ENCODE data around the gene SPAG5. TPM values are rescaled to one million over a fixed set of nuclear protein-coding genes. Genes with fewer than 3 reads are reported as not detected.

The SPAG5 gene
- total and polyA plus RNA-seq, 10 of the 15 experiments (the other 5 are each of a cell fraction or from before 2014, with no cell fraction given): 73.5 to 171 (median 106) TPM

- no peak for TF ChIP-seq IRF5 (IDR thresholded peaks at IDR 0.05; ENCODE audit: borderline replicate concordance)
- no peak for TF ChIP-seq TCF7 (IDR thresholded peaks at IDR 0.05; ENCODE audit: borderline replicate concordance)
- no peak for TF ChIP-seq GATAD2B (conservative IDR thresholded peaks at IDR 0.05; ENCODE audit: low read depth)
Measured at GRCh38 chr17:28544402-28545140, 54.3 kb downstream of the SPAG5 start (continued).

- no peak overlapping the region for H3K9ac ChIP-seq (ENCODE audit: control insufficient read depth, insufficient read depth, low read length)
- intact Hi-C loops (cut with micrococcal nuclease; ENCODE audit: unreplicated experiment) (loop anchor here (5.0 to 10.0 kb wide), 3 partner anchors 97 to 167 kb away; partner anchors contain the start of genes SARM1 and VTN), in situ Hi-C loops (cut with MboI) (loop anchor here (10.0 kb wide), 1 partner anchor 167 kb away; the partner anchor contains the start of genes SARM1 and VTN)
- H3K27me3 ChIP-seq (replicated peaks in 1 of 2; ENCODE audit: control insufficient read depth in 2 of 2, insufficient read depth in 2 of 2, low read length in 1 of 2): no peaks in the 10 kb centered on the region
- no peak overlapping the region for H2AFZ ChIP-seq (ENCODE audit: control insufficient read depth, low read depth, low read length)
- H3K79me2 ChIP-seq (ENCODE audit: control insufficient read depth, insufficient read depth, low read length): no peaks in the 10 kb centered on the region
- no peak overlapping the region for H3K4me3 ChIP-seq
- H3K4me2 ChIP-seq (ENCODE audit: control insufficient read depth, insufficient read depth): no peak overlapping the region
- ChIA-PET RAD21 (ENCODE audit: unreplicated experiment) (interaction anchor here (0.7 to 2.0 kb wide), 5 partner anchors 40 to 1120 kb away, joined by 3 to 26 read pairs (median 4); no protein-coding TSS in a partner anchor), SMC1A (ENCODE audit: uncharacterized antibody, unreplicated experiment) (interaction anchor here (0.8 to 2.6 kb wide), 7 partner anchors 10 to 723 kb away, joined by 6 to 32 read pairs (median 10); no protein-coding TSS in a partner anchor), CTCF (interaction anchor here (0.6 to 13.9 kb wide), 14 partner anchors 8 to 1292 kb away, joined by 3 to 316 read pairs (median 4); no protein-coding TSS in a partner anchor), POLR2A (interaction anchor here (0.6 to 1.0 kb wide), 2 partner anchors 47 to 370 kb away, joined by 3 to 10 read pairs; no protein-coding TSS in a partner anchor)
- no peak for FAIRE-seq
- H3K9me3 ChIP-seq (replicated peaks; ENCODE audit: control insufficient read depth, insufficient read depth, low read length): no peaks in the 10 kb centered on the region
- no TSS peak for BruUV-seq (replicated peaks)
- ATAC-seq: no peak
- no peaks in the 10 kb centered on the region; the same call in 1 of the 2 replicates for H3K4me1 ChIP-seq (ENCODE audit: control insufficient read depth, insufficient read depth, low read length)
- no peaks in the 10 kb centered on the region for H3K36me3 ChIP-seq (ENCODE audit: control insufficient read depth in 2 of 2, insufficient read depth in 2 of 2, low read length in 1 of 2)
- no peak for DNase-seq (ENCODE audit: low read depth, low spot score)
- no peak overlapping the region for H3K27ac ChIP-seq (ENCODE audit: control insufficient read depth, insufficient read depth)
- 96% methylated on average over 4 of the region's 4 CpGs for WGBS (ENCODE audit: insufficient coverage, insufficient replicate concordance, low lambda C conversion rate, missing lambda C conversion rate)
- no peaks in the 10 kb centered on the region for H4K20me1 ChIP-seq (ENCODE audit: control insufficient read depth, insufficient read depth)
- TF ChIP-seq SP1 (IDR thresholded peaks at IDR 0.05; ENCODE audit: low read depth, low read length): no peak
- no peak for TF ChIP-seq NFYB (IDR thresholded peaks at IDR 0.05; ENCODE audit: insufficient read depth, low read depth, low read length)
- no peak for TF ChIP-seq TCF12 (IDR thresholded peaks at IDR 0.05; ENCODE audit: low read depth, low read length)
- no peak for TF ChIP-seq CREB1 (IDR thresholded peaks at IDR 0.05; ENCODE audit: low read depth)
- no peak for TF ChIP-seq CEBPZ (IDR thresholded peaks at IDR 0.05; ENCODE audit: low read depth, low read length)
- TF ChIP-seq KLF5 (IDR thresholded peaks at IDR 0.05; ENCODE audit: partially characterized antibody): no peak
- TF ChIP-seq ESRRA (IDR thresholded peaks at IDR 0.05; ENCODE audit: low read length): no peak
- no peak for TF ChIP-seq GATAD2B (conservative IDR thresholded peaks at IDR 0.05; ENCODE audit: low read depth)
- no peak for TF ChIP-seq EZH2 (IDR thresholded peaks at IDR 0.05; ENCODE audit: borderline replicate concordance, control insufficient read depth, low read depth, low read length)
- TF ChIP-seq ETV6 (conservative IDR thresholded peaks at IDR 0.05 in 1 of 2, IDR thresholded peaks at IDR 0.05 in 1 of 2; ENCODE audit: borderline replicate concordance in 1 of 2, low read depth in 1 of 2): no peak
- TF ChIP-seq RAD21 (IDR thresholded peaks at IDR 0.05; ENCODE audit: insufficient read depth, low read depth, low read length): no peak
Measured at GRCh38 chr17:28541439-28541838, 57.4 kb downstream of the SPAG5 start.

All from GM12878 (cell line).